ENCODE data around the gene SLC1A7.

SLC1A7 gene

GRCh38 chr1:53132176-53132575, 10.3 kb downstream of the SLC1A7 start:
- DNase-seq: no peak

GRCh38 chr1:53131590-53131938, 10.9 kb downstream of the SLC1A7 start:
- DNase-seq: no peak

- no peak for DNase-seq
Measured at GRCh38 chr1:53130878-53131589, 11.4 kb downstream of the SLC1A7 start.

- no peak for DNase-seq
Measured at GRCh38 chr1:53130598-53130877, 11.9 kb downstream of the SLC1A7 start.

GRCh38 chr1:53129891-53130597, 12.4 kb downstream of the SLC1A7 start:
- no peak for DNase-seq

- DNase-seq: no peak
Measured at GRCh38 chr1:53128401-53128800, 14.0 kb downstream of the SLC1A7 start.

GRCh38 chr1:53127546-53127945, 14.9 kb downstream of the SLC1A7 start:
- DNase-seq: no peak

- no peak for DNase-seq
Measured at GRCh38 chr1:53126495-53126894, 15.9 kb downstream of the SLC1A7 start.

- DNase-seq: no peak
Measured at GRCh38 chr1:53125623-53126360, 16.6 kb downstream of the SLC1A7 start.

GRCh38 chr1:53125122-53125521, 17.3 kb downstream of the SLC1A7 start:
- DNase-seq: no peak

- DNase-seq: no peak
Measured at GRCh38 chr1:53123453-53124140, 18.8 kb downstream of the SLC1A7 start.

GRCh38 chr1:53122961-53123413, 19.5 kb downstream of the SLC1A7 start:
- DNase-seq: no peak

GRCh38 chr1:53122201-53122885, 20.1 kb downstream of the SLC1A7 start:
- no peak for DNase-seq

- no peak for DNase-seq
Measured at GRCh38 chr1:53121319-53122172, 20.9 kb downstream of the SLC1A7 start.

- no peak for DNase-seq
Measured at GRCh38 chr1:53120659-53121058, 21.8 kb downstream of the SLC1A7 start.

GRCh38 chr1:53117836-53118235, 24.6 kb downstream of the SLC1A7 start:
- DNase-seq: no peak

GRCh38 chr1:53116933-53117600, 25.4 kb downstream of the SLC1A7 start:
- no peak for DNase-seq

- DNase-seq: no peak
Measured at GRCh38 chr1:53116307-53116810, 26.1 kb downstream of the SLC1A7 start.

GRCh38 chr1:53115403-53116306, 26.8 kb downstream of the SLC1A7 start:
- no peak for DNase-seq
